Measurements from ENCODE around the gene CDC26. TPM values are rescaled to one million over a fixed set of nuclear protein-coding genes. Genes with fewer than 3 reads are reported as not detected.
"Not testable (repeated sequence)": the region's sequence is repeated elsewhere in the genome, so short reads cannot be mapped to it uniquely, and the experiment has no call there.

The CDC26 gene
- total RNA-seq, 4 donors from 2014 or later: 41.5 to 77.2 (median 48.5) TPM

DNA sequence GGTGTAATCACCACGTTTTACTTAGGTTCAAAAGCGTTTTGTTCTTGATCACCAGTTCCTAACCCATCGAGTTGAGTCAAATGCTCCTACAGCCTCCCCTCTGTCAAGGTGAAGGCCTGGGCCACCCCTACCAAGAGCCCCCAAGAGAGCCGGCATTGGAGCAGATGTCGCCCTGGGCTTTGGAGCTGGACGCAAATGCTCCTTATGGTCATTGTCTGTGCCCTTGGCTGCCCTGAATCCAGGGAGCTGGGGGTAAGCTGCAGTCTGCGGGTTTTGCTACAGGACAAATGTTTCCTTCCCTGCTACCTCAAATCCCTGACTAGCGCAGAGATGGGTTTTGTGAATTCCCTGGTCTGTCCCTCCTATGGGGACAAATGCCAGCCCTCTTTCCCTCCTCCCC, 22.9 kb upstream of the CDC26 start:
- no peak for DNase-seq (ENCODE audit: extremely low spot score)
- 91% methylated on average over 8 of the region's 8 CpGs for WGBS
- Histone ChIP-seq H3K36me3 (peaks cover 0 to 9% (median 2%) of the 10 kb centered on the region in 4 donors), H3K4me1 (no peaks in the 10 kb centered on the region), H3K4me3 (no peak overlapping the region), H3K27me3 (peaks cover 0 to 6% (median 0%) of the 10 kb centered on the region in 4 donors), H3K27ac (replicated peaks in 1 of 4) (no peak overlapping the region), H3K9me3 (no peaks in the 10 kb centered on the region)
- TF ChIP-seq EP300 (IDR thresholded peaks at IDR 0.05): no peak
- TF ChIP-seq, protein P1, sequence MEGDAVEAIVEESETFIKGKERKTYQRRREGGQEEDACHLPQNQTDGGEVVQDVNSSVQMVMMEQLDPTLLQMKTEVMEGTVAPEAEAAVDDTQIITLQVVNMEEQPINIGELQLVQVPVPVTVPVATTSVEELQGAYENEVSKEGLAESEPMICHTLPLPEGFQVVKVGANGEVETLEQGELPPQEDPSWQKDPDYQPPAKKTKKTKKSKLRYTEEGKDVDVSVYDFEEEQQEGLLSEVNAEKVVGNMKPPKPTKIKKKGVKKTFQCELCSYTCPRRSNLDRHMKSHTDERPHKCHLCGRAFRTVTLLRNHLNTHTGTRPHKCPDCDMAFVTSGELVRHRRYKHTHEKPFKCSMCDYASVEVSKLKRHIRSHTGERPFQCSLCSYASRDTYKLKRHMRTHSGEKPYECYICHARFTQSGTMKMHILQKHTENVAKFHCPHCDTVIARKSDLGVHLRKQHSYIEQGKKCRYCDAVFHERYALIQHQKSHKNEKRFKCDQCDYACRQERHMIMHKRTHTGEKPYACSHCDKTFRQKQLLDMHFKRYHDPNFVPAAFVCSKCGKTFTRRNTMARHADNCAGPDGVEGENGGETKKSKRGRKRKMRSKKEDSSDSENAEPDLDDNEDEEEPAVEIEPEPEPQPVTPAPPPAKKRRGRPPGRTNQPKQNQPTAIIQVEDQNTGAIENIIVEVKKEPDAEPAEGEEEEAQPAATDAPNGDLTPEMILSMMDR (IDR thresholded peaks at IDR 0.05): no peak
- no peak for TF ChIP-seq POLR2AphosphoS5 (IDR thresholded peaks at IDR 0.05)
- no peak for TF ChIP-seq POLR2A (IDR thresholded peaks at IDR 0.05; ENCODE audit: low read depth)
- intact Hi-C loops (cut with DNase I): no loop called here

DNA sequence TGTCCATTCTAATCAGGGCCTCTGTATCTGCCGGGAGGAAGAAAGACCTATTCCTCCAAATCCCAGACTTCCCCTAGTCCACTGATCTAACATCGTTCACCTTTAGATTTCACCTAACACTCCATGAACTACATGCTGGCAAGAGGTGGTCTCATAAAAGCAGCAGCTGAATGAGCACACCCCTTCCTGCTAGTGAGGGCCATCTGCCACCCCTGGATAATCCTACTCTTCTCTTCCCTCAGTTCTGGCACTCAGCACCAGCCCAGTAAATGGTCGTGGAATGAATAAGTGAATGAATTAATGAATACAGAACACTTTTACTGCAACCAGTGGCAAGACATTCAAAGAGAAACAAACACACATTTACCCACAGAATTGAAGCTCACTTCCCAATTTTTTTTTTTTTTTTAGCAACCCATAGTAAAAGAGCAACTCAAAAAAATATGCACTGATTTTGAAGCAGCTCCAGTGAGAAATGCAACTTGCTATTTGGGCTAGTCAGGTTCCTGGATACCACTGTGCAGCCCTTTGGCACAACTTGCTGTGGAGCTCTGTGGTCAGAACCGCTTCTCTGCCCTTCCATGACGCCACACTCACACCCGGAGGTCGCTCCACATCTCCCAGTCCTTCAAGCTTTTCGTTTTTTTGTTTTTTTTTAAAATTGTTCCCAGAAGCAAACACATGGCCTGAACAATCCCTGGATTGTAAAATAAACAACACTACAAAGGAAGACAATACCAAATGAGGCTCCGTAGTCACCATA, 21.6 kb upstream of the CDC26 start:
- H3K36me3 ChIP-seq: peaks cover 10 to 22% (median 15%) of the 10 kb centered on the region in 4 donors
- TF ChIP-seq, protein P1 (IDR thresholded peaks at IDR 0.05): no peak
- TF ChIP-seq POLR2A (IDR thresholded peaks at IDR 0.05; ENCODE audit: low read depth): no peak
- TF ChIP-seq EP300 (IDR thresholded peaks at IDR 0.05): no peak
- no peak for TF ChIP-seq POLR2AphosphoS5 (IDR thresholded peaks at IDR 0.05)
- WGBS: 81% methylated on average over 9 of the region's 9 CpGs
- no peak overlapping the region for H3K27ac ChIP-seq (replicated peaks in 1 of 4)
- H3K4me1 ChIP-seq: no peaks in the 10 kb centered on the region
- no peak overlapping the region for H3K4me3 ChIP-seq
- DNase-seq (ENCODE audit: extremely low spot score): no peak
- H3K27me3 ChIP-seq: no peaks in the 10 kb centered on the region
- no peaks in the 10 kb centered on the region for H3K9me3 ChIP-seq
- intact Hi-C loops (cut with DNase I): no loop called here

DNA sequence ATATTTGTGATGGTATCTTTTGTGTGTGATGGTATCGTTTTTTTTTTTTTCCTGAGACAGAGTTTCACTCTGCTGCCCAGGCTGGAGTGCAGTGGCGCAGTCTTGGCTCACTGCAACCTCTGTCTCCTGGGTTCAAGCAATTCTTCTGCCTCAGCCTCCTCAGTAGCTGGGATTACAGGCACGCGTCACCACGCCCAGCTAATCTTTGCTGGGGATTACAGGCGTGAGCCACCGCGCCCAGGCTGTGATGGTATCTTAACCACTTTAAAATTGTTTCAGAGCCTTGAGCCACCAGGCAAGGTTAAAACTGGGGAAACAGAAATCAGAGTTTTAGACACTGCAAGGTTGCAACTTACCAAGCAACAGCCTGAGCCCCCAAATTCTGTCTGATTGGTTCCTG, 20.9 kb upstream of the CDC26 start:
- not testable (repeated sequence) for H3K27ac ChIP-seq (replicated peaks in 1 of 4)

DNA sequence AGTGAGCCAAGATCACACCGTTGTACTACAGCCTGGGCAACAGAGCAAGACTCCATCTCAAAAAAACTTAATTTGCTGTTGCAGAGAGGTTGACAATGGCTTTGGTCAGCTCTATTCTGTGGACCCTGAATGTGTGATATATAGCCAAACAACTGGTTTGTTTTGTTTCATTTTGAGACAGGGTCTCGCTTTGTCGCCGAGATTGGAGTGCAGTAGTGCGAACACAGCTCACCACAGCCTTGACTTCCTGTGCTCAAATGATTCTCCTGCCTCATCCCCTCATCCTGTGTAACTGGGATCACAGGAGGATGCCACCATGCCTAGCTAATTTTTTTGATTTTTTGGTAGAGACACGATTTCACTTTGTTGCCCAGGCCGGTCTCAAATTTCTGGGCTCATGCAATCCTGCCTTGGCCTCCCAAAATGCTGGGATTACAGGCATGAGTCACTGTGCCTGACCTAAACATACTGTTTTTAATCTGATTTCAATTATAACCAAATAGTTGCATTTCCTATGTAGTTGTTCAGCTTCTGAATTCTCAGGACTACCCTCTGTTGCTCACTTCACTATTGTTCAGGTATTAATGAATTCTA, 18.0 kb upstream of the CDC26 start:
- H3K4me3 ChIP-seq: no peak overlapping the region
- no peaks in the 10 kb centered on the region for H3K4me1 ChIP-seq
- TF ChIP-seq POLR2AphosphoS5 (IDR thresholded peaks at IDR 0.05): no peak
- no peak for TF ChIP-seq EP300 (IDR thresholded peaks at IDR 0.05)
- TF ChIP-seq, protein P1 (IDR thresholded peaks at IDR 0.05): no peak
- TF ChIP-seq POLR2A (IDR thresholded peaks at IDR 0.05; ENCODE audit: low read depth): no peak
- intact Hi-C loops (cut with DNase I): no loop called here
- no peak overlapping the region for H3K27ac ChIP-seq (replicated peaks in 1 of 4)
- no peaks in the 10 kb centered on the region for H3K27me3 ChIP-seq
- 84% methylated on average over 7 of the region's 7 CpGs for WGBS
- H3K9me3 ChIP-seq: no peaks in the 10 kb centered on the region
- H3K36me3 ChIP-seq: peaks cover 38 to 58% (median 51%) of the 10 kb centered on the region in 4 donors
- DNase-seq (ENCODE audit: extremely low spot score): no peak

More for the DNA sequence above, 20.9 kb upstream of the CDC26 start:
- H3K4me3 ChIP-seq; H3K9me3 ChIP-seq; H3K27me3 ChIP-seq; DNase-seq (ENCODE audit: extremely low spot score); H3K4me1 ChIP-seq; intact Hi-C loops (cut with DNase I): not testable (repeated sequence)
- H3K36me3 ChIP-seq: peaks cover 16 to 30% (median 22%) of the 10 kb centered on the region in 4 donors
- 96% methylated on average over 8 of the region's 8 CpGs for WGBS

DNA sequence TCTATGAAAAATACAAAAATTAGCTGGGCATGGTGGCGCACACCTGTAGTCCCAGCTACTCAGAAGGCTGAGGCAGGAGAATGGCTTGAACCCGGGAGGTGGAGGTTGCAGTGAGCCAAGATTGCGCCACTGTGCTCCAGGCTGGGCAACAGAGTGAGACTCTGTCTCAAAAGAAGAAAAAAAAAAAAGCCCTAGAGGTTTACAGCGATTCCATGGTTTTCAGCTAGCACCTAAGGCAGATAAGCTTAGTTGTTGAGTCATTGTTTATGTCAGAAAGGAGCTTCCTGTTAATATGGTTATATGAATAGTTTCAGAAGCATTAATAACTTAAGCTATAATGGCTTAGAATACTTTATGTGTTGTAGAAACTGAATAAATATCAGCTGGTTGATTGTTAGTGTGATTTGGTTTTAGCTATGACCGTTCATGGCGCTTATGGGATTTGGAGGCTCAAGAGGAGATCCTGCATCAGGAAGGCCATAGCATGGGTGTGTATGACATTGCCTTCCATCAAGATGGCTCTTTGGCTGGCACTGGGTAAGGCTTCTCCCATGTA, 14.8 kb upstream of the CDC26 start:
- Histone ChIP-seq H3K27me3 (no peaks in the 10 kb centered on the region), H3K9me3 (no peaks in the 10 kb centered on the region), H3K36me3 (peaks cover 69 to 91% (median 81%) of the 10 kb centered on the region in 4 donors), H3K4me3 (no peak overlapping the region), H3K4me1 (no peaks in the 10 kb centered on the region), H3K27ac (replicated peaks in 1 of 4) (no peak overlapping the region)
- TF ChIP-seq EP300 (IDR thresholded peaks at IDR 0.05) (no peak), POLR2A (IDR thresholded peaks at IDR 0.05; ENCODE audit: low read depth) (no peak), POLR2AphosphoS5 (IDR thresholded peaks at IDR 0.05) (no peak)
- TF ChIP-seq, protein P1 (IDR thresholded peaks at IDR 0.05): no peak
- intact Hi-C loops (cut with DNase I): no loop called here
- no peak for DNase-seq (ENCODE audit: extremely low spot score)
- WGBS: 93% methylated on average over 6 of the region's 6 CpGs
